KMS-11 (cell line): Measurements from ENCODE around the gene CACFD1.

Experiments used
- H2AFZ ChIP-seq: fragments of 200-600 bp; sonication (generic); 2 replicates; pipeline ENCODE4 v1.6.1; 2016; ENCODE audit warnings: antibody characterized with exemption, mixed run types, low read depth
- H3K27ac ChIP-seq: fragments of 200-600 bp; sonication (generic); 2 replicates; pipeline ENCODE4 v1.6.1; 2016; ENCODE audit warnings: mild to moderate bottlenecking, mixed run types
- H3K27me3 ChIP-seq: fragments of 200-600 bp; sonication (generic); 2 replicates; pipeline ENCODE4 v1.6.1; 2017; ENCODE audit warnings: mild to moderate bottlenecking, low read depth, mixed run types, moderate library complexity; ENCODE audit not compliant: insufficient read depth
- H3K36me3 ChIP-seq: fragments of 200-600 bp; sonication (generic); 2 replicates; pipeline ENCODE4 v1.6.1; 2017; ENCODE audit warnings: mild to moderate bottlenecking, mixed run types; ENCODE audit not compliant: insufficient read depth
- H3K4me1 ChIP-seq: fragments of 200-600 bp; sonication (generic); 2 replicates; pipeline ENCODE4 v1.6.1; 2016; ENCODE audit warnings: mild to moderate bottlenecking, low read depth, mixed run types; ENCODE audit not compliant: poor library complexity, severe bottlenecking
- H3K4me2 ChIP-seq: fragments of 200-600 bp; sonication (generic); 2 replicates; pipeline ENCODE4 v1.7.0; 2016; ENCODE audit warnings: mild to moderate bottlenecking, mixed run types
- H3K4me3 ChIP-seq: fragments of 200-600 bp; sonication (generic); IDR thresholded peaks from 2 replicates; pipeline ENCODE4 v1.6.1; 2017; ENCODE audit warnings: low read depth, low read length, mixed read lengths; ENCODE audit not compliant: insufficient read depth
- H3K79me2 ChIP-seq: fragments of 200-600 bp; sonication (generic); 2 replicates; pipeline ENCODE4 v1.6.1; 2016; ENCODE audit warnings: low read depth, mixed run types; ENCODE audit not compliant: insufficient read depth
- H3K9ac ChIP-seq: fragments of 200-600 bp; sonication (generic); 2 replicates; pipeline ENCODE4 v1.6.1; 2016; ENCODE audit warnings: mild to moderate bottlenecking, mixed run types
- H4K20me1 ChIP-seq: fragments of 200-600 bp; sonication (generic); 2 replicates; pipeline ENCODE4 v1.6.1; 2016; ENCODE audit warnings: mild to moderate bottlenecking, mixed run types; ENCODE audit not compliant: insufficient read depth
- CTCF ChIP-seq: fragments of 200-600 bp; sonication (generic); conservative IDR thresholded peaks from 2 replicates; pipeline ENCODE4 v1.6.1; 2017; ENCODE audit warnings: low read depth, mild to moderate bottlenecking, antibody characterized with exemption, low read length, moderate library complexity, mixed read lengths

CACFD1 gene

GRCh38 chr9:133425049-133425632 is 34.6 kb upstream of the CACFD1 start:
- Histone ChIP-seq H3K27ac (no peak overlapping the region), H3K36me3 (no peaks in the 10 kb centered on the region), H3K27me3 (peaks cover 69% of the 10 kb centered on the region), H3K4me3 (no peak overlapping the region), H3K79me2 (no peaks in the 10 kb centered on the region), H2AFZ (no peak overlapping the region), H3K4me2 (no peak overlapping the region), H3K4me1 (peaks cover 4% of the 10 kb centered on the region), H4K20me1 (no peaks in the 10 kb centered on the region), H3K9ac (no peak overlapping the region)
- TF ChIP-seq CTCF: no peak

GRCh38 chr9:133426011-133426410 is 33.8 kb upstream of the CACFD1 start:
- Histone ChIP-seq H3K27ac (no peak overlapping the region), H4K20me1 (no peaks in the 10 kb centered on the region), H3K27me3 (peaks cover 76% of the 10 kb centered on the region), H3K79me2 (no peaks in the 10 kb centered on the region), H3K4me2 (no peak overlapping the region), H2AFZ (no peak overlapping the region), H3K4me1 (no peaks in the 10 kb centered on the region), H3K9ac (no peak overlapping the region), H3K4me3 (no peak overlapping the region), H3K36me3 (no peaks in the 10 kb centered on the region)
- no peak for TF ChIP-seq CTCF

- H3K79me2 ChIP-seq: no peaks in the 10 kb centered on the region
- no peak for TF ChIP-seq CTCF
- no peaks in the 10 kb centered on the region for H4K20me1 ChIP-seq
- H3K9ac ChIP-seq: no peak overlapping the region
- H3K36me3 ChIP-seq: no peaks in the 10 kb centered on the region
- no peak overlapping the region for H2AFZ ChIP-seq
- no peak overlapping the region for H3K27ac ChIP-seq
- no peak overlapping the region for H3K4me3 ChIP-seq
- H3K4me1 ChIP-seq: no peaks in the 10 kb centered on the region
- H3K27me3 ChIP-seq: peaks cover 77% of the 10 kb centered on the region
- H3K4me2 ChIP-seq: no peak overlapping the region
Observed at GRCh38 chr9:133427658-133428348, 32.0 kb upstream of the CACFD1 start.

- Histone ChIP-seq H3K4me3 (no peak overlapping the region), H3K9ac (no peak overlapping the region), H3K27me3 (peaks cover 69% of the 10 kb centered on the region), H2AFZ (no peak overlapping the region), H3K4me1 (no peaks in the 10 kb centered on the region), H4K20me1 (no peaks in the 10 kb centered on the region), H3K79me2 (no peaks in the 10 kb centered on the region), H3K27ac (no peak overlapping the region), H3K36me3 (no peaks in the 10 kb centered on the region), H3K4me2 (no peak overlapping the region)
- no peak for TF ChIP-seq CTCF
Observed at GRCh38 chr9:133428617-133429101, 31.1 kb upstream of the CACFD1 start.
